ENCODE data around the gene DNAJB9.
A peak's percentile ranks its signal among the peaks of the same experiment; 100 is the strongest.

DNAJB9 gene

DNA sequence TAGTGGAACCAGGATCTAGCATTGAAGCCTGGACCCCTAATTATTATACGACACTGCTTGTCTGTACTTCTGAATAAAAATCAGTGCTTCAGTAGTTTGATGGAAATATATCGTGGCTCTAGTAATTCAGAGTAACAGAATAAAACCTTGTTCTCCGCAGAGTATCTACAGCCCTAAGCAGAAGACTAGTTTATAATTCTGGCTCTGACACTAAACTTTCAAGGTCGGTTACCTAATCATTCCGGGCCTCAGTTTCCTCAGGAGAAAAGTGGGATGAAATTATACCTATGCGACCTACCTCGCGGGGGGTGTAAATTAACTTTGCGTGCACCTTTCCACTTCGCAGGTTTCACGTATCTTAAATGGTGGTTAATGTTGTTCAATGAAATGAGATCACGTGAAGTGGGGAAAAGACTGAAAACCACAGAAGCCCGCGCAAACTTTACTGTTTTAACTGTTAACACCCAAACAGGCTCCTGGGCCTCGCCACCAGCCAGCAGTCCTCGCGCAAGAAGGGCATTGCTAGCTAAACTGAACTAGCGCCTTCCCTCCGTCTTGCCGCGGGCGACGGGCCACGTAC lies 783 bp upstream of the DNAJB9 start:
- DNase-seq (ENCODE audit: low read depth) = no peak

GRCh38 chr7:108570146-108570755 lies 577 bp downstream of the DNAJB9 start:
- DNase-seq (ENCODE audit: low read depth) = no peak

DNA sequence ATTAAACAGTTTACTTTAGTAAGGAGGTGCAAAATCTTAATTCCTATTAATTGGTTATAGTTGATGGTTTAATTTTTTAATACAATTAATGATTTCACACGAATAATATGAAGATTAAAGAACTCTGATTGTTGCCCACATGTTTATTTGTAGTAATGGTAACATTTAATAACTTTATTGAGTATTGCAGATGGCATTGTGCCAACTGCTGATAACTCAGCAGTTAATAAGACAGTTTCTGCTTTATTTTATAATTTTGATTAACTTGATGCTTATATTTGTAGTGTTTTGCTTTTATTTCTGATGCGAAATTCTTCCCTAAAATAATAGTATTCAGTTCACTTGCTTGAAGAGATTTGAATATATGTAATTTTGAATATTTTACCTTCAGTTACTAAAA lies 2.8 kb downstream of the DNAJB9 start:
- no peak for DNase-seq (ENCODE audit: low read depth)

GRCh38 chr7:108575156-108575555 lies 5.5 kb downstream of the DNAJB9 start:
- DNase-seq (ENCODE audit: low read depth) = no peak

GRCh38 chr7:108576116-108576515 lies 6.4 kb downstream of the DNAJB9 start:
- no peak for DNase-seq (ENCODE audit: low read depth)

GRCh38 chr7:108578937-108579336 lies 9.3 kb downstream of the DNAJB9 start:
- no peak for DNase-seq (ENCODE audit: low read depth)

- DNase-seq (ENCODE audit: low read depth) = no peak
These were observed 10.6 kb downstream of the DNAJB9 start for GRCh38 chr7:108580298-108580697.

DNA sequence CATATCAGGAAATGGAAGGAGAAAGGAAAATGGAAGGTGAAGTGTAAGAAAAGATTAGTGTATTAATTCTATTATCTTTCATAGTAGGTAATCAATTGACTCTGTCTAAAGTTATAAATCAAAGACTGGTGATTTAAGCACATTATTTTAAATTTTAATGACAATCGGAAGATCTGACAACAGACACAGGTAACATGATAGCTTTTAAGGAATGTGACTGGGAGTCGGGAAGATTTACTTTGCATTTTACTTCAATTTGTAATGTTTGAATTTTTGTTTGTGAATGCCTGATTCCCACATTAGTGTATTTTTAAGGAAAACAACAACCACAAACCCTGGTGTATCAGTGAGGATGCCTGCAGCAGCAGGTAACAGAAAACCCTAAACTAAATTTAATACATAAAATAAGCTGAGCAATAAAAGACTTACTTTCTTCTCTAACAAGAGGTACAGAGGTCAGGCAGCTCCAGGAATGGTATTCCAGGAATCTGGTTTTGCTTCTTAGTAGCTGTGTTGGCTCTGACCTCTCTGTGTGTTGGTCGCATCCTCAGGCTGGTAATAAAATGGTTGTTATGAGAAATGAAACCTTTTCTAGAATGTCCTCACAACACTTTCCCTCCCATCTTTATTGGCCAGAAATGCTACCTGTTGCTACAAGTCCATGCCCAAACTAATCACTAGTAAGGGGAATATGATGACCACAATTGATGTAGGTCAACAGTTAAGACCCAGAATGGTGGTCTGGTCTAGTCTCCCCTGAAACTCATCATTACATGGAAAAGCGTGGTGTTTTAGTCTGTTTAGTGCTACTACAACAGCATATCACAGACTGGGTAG lies 12.2 kb downstream of the DNAJB9 start:
- peak; percentile 28 for DNase-seq (ENCODE audit: low read depth)

DNA sequence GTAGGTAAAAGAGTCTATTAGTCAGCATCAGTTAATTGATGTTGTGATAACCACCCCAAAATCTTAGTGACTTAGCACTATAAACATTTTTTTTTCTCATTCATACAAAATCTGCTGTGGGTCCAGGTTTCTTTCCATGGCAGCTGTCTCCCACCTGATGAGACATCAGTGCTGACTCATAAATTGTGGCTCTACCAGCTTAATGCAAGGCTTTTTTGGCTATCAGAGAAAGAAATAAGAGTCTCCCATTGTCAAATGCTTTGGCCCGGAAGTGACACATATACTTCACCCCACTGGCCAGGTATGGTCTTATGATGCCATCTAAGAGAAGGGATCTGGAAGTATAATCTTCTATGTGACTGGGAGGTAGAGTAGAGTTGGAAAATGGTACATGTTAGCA lies 14.5 kb downstream of the DNAJB9 start:
- no peak for DNase-seq (ENCODE audit: low read depth)

DNA sequence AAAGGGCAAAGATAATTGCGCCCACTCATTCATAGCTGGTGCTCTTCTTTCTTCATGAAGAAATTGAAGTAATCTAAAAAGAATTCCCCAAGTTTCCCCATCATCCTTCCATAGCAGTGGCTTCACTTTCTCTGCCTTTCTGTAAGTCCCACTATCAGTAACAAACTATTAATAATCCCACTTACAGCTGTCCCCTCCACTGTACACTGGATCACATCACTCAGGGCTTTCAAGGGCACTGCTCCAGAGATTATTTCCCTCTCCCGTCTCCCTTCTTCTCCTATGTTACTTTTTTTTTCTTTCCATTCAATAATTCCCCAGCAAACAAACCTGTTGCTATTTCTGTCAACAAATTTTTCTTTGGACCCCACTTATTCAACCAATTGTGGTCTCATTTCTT lies 16.2 kb downstream of the DNAJB9 start:
- DNase-seq (ENCODE audit: low read depth) = no peak

- no peak for DNase-seq (ENCODE audit: low read depth)
These were observed 16.6 kb downstream of the DNAJB9 start for GRCh38 chr7:108586274-108586710.

DNA sequence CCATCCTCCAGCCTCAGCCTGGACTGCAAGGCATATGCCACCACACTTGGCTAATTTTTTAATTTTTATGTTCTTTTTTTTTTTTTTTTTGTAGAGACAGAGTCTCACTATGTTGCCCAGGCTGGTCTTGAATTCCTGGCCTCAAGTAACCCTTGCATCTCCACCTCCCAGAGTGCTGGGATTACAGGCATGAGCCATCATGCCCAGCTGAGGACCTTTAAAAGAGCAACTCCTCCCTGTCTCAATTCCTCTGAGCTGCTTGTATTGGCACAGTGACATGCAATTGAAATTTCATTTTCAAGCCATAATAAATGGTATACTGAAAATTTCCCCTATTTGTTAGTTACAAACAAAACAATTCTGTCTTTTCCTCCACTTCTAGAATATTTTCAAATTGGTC lies 19.5 kb downstream of the DNAJB9 start:
- no peak for DNase-seq (ENCODE audit: low read depth)

- no peak for DNase-seq (ENCODE audit: low read depth)
These were observed 20.2 kb downstream of the DNAJB9 start for GRCh38 chr7:108589874-108590273.

DNA sequence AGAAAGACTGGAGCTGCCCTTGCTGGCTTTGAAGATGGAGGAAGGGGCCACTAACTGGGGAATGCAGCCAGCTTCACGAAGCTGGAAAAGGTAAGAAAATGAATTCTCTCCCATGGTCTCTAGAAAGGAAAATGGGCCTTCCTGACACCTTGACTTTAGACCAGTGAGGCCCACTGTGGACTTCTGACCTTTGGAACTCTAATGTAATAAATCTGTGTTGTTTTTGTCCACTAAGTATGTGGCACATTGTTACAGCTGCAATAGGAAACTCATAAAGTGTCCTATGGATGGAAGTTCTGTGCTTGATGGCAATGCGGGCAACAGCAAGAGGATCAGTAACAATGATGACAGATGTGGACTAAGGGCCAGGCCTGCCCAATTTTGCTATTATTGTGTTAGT lies 20.9 kb downstream of the DNAJB9 start:
- no peak for DNase-seq (ENCODE audit: low read depth)

- no peak for DNase-seq (ENCODE audit: low read depth)
These were observed 23.1 kb downstream of the DNAJB9 start for GRCh38 chr7:108592646-108593201.

GRCh38 chr7:108596560-108596959 lies 26.9 kb downstream of the DNAJB9 start:
- DNase-seq (ENCODE audit: low read depth) = no peak

DNA sequence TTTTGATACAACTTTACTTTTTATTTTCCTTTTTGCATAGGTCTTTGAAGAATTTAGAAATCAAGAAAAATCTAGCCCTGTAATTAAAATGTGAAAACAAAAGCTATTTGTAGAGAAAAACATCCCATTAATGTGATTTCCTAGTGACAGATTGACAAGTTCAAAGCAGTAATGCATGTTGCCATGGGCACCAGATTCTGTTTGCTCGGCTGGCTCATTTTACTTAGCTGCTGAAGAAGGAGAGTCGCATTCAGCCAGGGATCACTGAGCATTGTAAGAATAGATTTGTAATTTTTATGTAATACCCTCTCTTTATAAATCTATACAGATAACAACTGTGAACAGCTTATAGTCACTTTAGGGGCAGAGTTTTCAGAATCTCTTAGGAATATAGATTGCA lies 28.5 kb downstream of the DNAJB9 start:
- DNase-seq (ENCODE audit: low read depth) = no peak

- DNase-seq (ENCODE audit: low read depth) = no peak
These were observed 29.4 kb downstream of the DNAJB9 start for GRCh38 chr7:108598914-108599580.

DNA sequence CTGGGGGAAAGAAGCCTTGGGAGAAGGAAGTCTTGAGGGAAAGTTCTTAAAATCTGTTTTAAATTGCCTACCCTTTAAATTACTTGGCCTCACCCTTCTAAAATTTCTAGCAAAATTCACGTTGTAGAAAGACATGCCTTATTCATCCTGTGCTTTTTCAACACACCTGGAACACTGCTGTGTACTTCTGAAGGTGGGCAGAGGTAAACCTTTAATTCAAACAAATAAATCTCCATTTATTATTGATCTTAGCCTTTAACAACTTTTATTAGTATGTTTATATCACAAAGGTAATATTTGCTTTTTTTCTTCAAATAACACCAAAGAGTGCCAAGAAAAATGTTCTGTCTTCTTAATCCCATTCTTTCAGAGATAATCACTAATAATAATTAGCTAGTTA lies 30.7 kb downstream of the DNAJB9 start:
- DNase-seq (ENCODE audit: low read depth) = no peak

- DNase-seq (ENCODE audit: low read depth) = no peak
These were observed 34.1 kb downstream of the DNAJB9 start for GRCh38 chr7:108603656-108604306.

DNA sequence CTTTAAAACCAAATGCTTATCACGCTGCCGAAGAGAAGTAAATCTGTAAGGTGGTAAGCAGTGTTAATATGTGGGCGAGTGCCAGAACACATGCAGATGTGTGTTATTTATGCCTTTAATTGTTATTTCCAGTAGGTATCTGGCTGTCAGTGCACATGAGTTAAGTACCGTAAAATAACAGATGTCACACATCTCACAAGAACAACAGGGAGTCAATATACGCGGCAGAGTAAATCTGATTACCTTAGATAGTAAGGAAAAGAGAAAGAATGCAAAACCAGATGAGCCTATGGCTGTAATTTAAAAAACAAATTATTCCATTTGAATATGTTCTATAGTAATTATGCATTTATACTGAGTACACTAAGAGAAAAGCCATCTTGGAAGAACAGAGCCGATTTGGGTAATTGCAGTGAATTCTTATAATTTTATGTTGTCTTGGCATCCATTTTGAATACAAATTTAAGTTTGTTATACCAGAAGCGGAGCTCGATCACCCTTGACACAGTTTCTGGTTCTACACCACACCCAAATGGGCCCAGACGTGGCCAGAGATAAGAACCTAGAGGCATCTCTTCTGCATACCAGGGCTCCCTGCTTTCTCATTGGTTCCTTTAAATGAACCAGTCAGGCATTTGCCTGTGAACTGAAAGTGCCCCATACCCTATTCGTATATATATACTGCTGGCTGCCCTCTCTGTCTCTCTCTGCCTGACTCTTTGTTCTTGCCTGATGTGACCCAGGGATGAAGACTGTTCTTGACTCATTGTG lies 34.8 kb downstream of the DNAJB9 start:
- DNase-seq (ENCODE audit: low read depth) = no peak
